ENCODE data around the gene AREG.

GRCh38 chr4:74456849-74457395 is 12.0 kb downstream of the AREG start:
- TF ChIP-seq PBX3 (CRISPR knock-in tag; IDR thresholded peaks at IDR 0.05; ENCODE audit: borderline replicate concordance) (no peak), ZNF674 (CRISPR knock-in tag; IDR thresholded peaks at IDR 0.05; ENCODE audit: low read depth) (no peak), ZNF121 (CRISPR knock-in tag; IDR thresholded peaks at IDR 0.05) (no peak), SALL2 (CRISPR knock-in tag; IDR thresholded peaks at IDR 0.05) (no peak), GABPB1 (CRISPR knock-in tag; IDR thresholded peaks at IDR 0.05) (no peak), LCORL (IDR thresholded peaks at IDR 0.05) (no peak), LCORL (CRISPR knock-in tag; IDR thresholded peaks at IDR 0.05) (no peak), ESRRA (CRISPR knock-in tag; IDR thresholded peaks at IDR 0.05; ENCODE audit: low read depth) (no peak), EP300 (IDR thresholded peaks at IDR 0.05; ENCODE audit: low read depth in 2 of 2, low read length in 2 of 2) (no peak), EP300 (CRISPR knock-in tag; IDR thresholded peaks at IDR 0.05; ENCODE audit: borderline replicate concordance) (no peak), DMTF1 (CRISPR knock-in tag; IDR thresholded peaks at IDR 0.05) (no peak)
- TF ChIP-seq, protein P1, sequence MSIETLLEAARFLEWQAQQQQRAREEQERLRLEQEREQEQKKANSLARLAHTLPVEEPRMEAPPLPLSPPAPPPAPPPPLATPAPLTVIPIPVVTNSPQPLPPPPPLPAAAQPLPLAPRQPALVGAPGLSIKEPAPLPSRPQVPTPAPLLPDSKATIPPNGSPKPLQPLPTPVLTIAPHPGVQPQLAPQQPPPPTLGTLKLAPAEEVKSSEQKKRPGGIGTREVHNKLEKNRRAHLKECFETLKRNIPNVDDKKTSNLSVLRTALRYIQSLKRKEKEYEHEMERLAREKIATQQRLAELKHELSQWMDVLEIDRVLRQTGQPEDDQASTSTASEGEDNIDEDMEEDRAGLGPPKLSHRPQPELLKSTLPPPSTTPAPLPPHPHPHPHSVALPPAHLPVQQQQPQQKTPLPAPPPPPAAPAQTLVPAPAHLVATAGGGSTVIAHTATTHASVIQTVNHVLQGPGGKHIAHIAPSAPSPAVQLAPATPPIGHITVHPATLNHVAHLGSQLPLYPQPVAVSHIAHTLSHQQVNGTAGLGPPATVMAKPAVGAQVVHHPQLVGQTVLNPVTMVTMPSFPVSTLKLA (IDR thresholded peaks at IDR 0.05): no peak

All from HepG2 (cell line).